HG03521 (cell line): ENCODE measurements around the gene RNF148.
"Not testable (repeated sequence)": the region's sequence is repeated elsewhere in the genome, so short reads cannot be mapped to it uniquely, and the experiment has no call there.

Experiments
- ATAC-seq: cut with Tn5 transposase; IDR thresholded peaks from one replicate; pipeline ENCODE4 v1.9.1; 2021; ENCODE audit warnings: mild to moderate bottlenecking, moderate library complexity; ENCODE audit not compliant: unreplicated experiment

The RNF148 gene

DNA sequence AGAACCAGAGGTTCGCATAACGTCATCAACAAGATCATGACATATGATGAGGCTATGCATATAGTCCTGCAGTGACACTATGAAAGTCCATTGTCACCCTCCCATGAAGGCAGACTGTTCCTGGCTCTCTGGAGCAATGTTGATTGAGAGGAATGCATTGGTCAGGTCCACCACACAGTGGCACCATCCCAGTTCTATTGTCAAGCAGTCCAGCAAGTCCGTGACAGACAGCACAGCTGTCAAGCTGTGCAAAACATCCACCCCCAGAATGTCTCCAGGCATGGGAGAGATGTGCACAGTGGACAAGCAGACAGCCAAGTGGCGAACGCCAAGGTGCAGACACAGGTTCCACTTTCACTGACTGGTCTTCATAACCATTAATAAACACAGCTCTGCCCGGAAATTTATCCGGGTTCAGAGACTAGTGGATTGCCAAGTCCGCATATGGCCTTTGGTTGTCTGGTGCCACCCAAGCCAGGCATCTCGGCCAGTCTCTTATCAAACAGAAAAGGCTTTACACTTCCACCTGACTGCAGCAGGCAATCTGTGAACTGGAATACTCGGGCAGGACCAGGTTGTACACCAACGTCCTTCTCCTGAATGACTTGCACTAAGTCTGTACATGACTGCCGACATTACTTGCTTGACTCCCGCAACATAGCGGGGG, 11.0 kb downstream of the RNF148 start:
- no peak for ATAC-seq

DNA sequence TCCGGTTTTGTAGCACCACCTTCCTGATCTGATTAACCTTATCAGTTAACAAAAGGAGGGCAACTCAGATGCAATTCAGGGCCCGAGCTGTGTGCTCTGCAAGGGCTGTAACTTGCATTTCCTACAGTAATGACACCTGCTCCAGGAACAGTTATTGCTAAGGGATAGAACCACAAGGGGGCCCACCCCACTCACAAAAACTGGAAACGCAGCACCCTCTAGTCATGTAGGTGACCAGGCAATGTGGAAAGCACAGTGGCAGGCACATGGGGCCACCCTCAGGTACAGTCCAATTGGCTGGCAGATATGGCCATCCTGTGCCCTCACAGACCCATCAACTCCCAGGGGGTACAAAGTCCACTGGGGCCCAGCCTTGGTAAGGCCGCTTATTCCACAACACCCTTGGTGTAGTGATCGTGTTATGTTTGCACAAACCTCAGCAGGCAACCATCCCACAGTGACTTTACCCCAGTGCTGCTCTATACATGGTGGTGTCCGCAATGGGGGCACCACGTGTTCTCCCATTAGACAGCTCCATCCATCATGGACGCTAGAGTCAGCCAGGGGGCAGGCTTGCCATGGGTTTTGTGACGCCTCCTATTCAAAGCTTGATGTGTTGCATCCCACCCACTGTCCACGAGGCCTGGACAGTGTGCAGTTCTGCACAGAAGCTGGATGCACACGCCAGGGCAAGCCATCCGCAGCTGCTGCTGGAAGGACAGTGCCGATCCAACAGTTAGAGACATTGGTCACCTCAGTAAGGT, 13.2 kb downstream of the RNF148 start:
- ATAC-seq = no peak

DNA sequence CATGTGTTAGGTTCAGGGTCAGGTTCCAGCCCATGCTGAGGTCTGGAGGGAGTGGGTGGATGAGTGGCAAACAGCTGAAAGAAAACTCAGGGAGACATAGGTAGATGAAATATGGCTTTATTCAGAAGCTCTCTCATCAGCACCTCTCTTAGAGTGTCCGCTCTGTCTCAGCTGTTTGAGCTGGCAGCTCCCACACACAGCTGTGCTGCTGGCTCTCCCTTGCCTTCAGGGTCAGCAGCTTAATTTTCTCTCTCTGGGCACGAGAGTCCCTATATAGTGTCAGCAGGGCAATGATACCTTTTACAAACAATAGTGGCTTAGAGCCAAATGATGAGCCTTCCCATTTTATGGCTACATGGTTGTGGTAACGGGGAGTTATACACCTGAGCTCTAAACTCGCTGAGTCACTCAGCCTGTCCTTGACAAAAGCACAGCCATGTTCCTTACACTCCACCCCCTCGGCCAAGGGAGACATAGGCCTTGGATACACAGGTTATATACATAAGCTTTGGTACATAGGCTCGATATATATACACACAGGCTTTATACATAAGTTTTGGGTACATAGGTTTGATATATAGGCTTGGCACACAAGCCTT, 14.2 kb downstream of the RNF148 start:
- ATAC-seq = no peak

DNA sequence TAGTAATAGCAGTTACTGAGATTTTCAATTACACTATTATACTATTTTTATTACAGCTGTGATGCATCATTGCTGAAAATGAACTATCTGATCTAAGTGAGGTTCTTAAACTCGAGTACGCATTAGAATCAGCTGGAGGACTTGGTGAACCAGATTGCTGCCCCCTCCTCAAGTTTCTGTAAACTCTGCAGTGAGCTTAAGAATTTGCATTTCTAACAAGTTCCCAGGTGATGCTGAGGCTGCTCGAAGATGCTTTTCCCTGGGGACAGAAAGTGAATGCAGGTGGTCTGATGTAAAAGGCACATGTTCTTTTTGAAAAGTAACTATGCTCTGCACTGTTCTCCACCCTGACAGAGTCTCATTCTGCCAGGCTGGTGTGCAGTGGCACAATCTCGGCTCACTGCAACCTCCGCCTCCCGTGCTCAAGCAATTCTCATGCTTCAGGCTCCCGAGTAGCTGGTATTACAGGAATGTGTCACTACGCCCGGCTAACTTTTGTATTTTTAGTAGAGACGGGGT, 16.3 kb downstream of the RNF148 start:
- no peak for ATAC-seq

DNA sequence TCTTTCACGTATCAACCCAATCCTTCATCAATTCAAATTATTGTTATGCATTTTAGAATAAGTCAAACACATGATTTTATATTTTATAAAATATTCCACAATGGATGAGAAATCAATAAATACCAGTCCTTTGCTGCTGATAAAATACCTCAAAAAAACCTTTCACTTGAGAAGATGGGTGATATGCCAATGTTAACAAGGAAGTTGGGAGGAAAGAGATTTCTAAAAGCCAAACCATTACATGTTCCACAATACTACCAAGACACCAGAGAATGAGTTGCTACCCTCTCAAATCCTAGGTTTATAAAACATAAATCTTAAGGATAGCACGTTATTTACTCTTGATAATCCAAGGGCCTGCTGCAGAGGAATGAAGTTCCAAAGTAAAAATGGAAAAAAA, 18.2 kb downstream of the RNF148 start:
- no peak for ATAC-seq

DNA sequence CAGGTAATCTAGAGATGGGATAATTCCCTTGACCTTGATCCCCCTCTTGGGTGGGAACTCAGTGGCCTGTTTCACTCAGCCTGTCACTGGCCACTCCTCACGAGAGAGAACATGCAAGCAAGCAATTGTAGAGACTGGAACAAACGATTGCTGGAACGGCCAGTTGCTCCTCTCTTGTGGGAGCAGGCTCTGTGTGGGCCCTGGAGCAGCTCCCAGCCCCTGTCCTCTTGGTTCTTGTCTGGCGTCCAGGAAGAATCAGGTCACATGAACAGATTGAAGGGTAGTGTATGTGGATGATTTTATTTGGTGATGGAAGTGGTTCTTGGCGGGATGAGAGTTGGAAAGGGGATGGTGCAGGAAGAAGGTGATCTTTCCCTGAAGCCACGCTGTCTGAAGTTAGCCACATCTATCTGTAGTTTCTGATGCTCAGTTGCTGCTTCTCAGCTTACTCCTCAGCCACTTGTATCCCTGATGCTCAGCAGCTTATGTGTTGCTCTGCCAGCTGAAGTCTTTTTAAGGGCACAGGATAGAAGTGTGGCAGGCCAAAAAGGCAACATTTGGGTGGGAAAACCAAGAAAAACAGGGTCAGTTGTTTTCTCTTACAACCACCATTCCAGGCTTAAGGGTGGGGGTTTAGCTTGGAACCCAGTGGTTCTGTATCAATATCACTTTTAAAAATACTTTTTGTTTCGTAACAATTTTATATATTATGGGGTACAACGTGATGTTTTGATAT, 19.7 kb downstream of the RNF148 start:
- no peak for ATAC-seq

DNA sequence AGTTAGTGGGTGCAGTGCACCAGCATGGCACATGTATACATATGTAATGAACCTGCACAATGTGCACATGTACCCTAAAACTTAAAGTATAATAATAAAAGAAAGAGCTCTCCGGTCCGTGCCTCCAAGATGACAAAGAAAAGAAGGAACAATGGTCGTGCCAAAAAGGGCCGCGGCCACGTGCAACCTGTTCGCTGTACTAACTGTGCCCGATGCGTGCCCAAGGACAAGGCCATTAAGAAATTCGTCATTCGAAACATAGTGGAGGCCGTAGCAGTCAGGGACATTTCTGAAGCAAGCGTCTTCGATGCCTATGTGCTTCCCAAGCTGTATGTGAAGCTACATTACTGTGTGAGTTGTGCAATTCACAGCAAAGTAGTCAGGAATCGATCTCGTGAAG, 21.5 kb downstream of the RNF148 start:
- ATAC-seq = not testable (repeated sequence)

DNA sequence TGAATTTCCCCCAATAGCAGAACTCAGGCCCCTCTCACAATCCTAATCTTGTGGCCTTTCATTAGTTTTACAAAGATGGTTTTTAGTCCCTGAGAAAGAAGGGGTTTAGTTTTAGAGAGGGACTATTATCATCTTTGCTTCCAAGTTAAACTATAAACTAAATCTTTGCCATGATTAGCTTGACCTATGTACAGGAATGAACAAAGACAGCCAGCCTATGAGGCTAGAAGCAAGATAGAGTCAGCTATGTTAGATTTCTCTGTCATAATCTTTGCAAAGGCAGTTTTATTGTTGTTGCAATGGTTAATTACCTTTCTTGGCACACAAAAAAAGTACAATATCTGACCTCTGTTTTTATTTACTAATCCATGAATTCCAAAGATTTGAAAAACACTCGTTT, 22.9 kb downstream of the RNF148 start:
- no peak for ATAC-seq

DNA sequence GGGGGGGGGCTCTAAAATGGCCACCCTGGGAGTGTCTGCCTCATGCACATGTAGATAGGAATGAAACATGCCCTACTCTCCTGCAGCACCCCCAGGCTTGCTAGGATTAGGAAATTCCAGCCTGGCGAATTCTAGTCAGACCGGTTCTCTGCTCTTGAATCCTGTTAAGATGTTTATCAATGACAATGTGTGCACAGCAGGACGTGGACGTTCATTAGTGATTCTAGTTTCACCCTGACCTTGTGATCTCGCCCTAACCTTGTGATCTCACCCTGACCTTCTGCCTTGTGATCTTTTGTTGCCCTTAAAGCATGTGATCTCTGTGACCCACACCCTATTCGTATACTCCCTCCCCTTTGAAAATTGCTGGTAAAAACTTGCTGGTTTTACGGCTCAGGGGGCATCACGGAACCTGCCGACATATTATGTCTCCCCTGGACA, 23.4 kb downstream of the RNF148 start:
- ATAC-seq = not testable (repeated sequence)

DNA sequence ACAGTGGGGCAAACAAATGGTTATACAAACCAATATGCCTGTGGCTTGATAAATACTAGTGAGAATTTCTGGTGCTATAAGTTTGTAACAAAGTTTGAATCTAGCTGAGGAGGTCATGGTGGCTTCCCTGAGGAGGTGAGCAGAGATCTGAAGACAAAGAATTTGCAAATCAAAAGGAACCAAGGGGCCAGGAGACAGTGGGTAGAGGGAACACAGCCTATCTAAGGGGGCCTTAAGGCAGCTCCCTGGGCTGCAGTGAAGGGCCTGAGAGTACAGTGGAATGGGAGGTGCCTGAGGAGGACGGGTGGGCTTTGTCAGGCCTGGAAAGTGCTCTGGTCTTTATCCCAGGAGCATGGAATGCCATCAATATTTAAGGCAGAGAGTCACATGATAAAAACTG, 25.6 kb downstream of the RNF148 start:
- ATAC-seq = no peak

DNA sequence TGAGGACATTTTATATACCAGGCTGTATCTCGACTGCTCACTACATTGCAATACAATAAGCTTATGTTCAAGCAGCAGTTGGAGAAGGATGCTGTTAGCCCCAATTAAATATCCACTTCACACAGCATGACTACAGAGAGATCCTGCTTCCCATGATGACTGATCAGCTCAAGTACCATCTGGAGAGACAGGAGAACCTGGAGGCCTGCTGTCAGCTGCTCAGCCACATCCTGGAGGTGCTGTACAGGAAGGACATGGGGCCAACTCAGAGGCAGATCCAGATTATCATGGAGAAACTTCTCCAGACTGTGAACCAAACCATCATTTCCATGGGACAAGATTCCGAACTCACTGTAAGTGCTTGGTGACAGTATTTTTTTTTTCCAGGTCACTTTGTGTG, 26.3 kb downstream of the RNF148 start:
- ATAC-seq = no peak

DNA sequence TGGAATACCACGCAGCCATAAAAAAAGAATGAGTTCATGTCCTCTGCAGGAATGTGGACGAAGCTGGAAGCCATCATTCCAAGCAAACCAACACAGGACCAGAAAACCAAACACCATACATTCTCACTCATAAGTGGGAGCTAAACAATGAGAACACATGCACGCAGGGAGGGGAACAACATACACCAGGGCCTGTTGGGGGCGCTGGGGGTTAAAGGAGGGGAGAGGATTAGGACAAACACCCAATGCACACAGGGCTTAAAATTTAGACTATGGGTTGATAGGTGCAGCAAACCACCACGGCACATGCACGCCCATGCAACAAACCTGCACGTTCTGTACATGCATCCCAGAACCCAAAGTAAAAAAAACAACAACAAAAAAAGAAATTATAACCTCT, 27.1 kb downstream of the RNF148 start:
- no peak for ATAC-seq

DNA sequence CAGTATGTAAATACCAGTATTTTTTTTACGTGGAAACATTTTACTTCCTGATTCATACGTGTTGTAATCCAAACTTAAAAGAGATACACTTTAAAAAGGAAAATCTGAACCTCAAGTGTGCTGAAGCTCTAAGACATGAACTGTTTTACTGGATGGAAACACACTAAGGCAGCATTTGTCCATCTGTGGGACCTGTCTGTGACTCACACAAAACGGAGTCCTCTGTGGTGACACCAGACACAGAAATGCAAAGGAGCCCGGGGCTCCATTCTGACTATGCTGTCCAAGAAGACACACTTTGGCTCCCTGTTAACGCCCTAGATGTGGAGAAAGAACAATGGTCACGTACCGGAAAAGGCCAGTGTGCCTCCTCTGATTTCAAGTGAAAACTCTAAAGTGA, 27.7 kb downstream of the RNF148 start:
- ATAC-seq = no peak

DNA sequence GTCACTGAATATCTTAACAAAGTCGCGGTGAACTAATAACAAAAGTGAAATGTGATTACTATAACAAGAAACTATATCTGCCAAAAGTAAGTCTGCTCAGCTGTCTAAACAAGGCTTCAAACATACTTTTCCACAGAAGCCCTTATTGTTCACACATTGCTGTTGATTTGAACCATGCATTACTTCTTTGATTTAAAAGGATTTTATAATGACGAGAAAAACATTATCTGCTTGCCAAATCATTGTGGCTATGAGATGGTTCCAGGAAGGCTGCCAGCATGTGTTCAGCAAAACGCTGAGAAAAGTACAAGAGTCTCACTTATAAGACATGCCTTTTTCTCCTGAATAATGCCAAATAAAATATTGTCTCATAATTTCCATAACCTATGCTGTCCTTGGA, 28.2 kb downstream of the RNF148 start:
- ATAC-seq = no peak

DNA sequence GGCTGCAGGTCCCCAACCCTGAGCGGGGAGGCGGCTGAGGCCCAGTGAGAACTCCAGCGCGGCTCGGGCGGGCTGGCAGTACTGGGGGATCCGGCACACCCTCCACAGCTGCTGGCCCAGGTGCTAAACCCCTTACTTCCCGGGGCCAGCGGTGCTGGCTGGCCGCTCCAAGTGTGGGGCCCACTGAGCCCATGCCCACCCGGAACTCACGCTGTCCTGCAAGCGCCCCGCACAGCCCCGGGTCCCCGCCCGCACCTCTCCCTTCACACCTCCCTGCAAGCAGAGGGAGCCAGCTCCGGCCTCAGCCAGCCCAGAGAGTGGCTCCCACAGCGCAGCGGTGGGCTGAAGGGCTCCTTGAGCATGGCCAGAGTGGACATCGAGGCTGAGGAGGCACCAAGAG, 28.8 kb downstream of the RNF148 start:
- no peak for ATAC-seq

DNA sequence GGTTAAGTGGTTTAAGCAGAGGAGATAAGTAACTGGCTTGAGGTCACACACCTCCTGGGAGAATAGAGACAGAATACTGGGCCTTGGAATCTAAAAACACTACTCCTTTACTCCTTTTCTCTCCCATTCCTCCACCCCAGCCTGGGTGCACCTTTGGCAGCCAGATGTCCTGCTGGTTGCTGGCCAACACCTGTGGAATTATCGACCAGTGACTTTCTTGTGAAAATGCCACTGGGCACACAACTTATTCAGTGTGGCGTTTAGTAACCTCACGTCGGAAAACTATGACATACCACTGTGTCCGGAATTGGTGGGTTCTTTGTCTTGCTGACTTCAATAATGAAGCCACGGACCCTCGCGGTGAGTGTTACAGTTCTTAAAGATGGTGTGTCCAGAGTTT, 30.2 kb downstream of the RNF148 start:
- no peak for ATAC-seq

DNA sequence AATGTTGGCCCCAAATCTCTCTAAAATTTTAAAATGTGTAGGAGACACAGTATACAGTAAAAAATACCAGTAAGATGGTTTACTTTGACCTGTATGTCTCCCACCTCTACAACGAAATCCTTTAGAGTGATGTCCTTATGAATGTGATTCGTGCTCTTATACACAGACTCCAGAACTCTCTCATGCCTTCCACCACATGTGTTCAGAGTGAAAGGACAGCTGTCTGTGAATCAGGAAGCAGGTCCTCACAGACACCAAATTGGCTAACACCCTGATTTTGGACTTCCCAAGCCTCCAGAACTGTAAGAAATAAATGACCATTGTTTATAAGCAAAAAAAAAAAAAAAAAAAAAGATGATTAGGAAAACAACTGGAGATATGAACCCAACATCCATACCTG, 39.0 kb downstream of the RNF148 start:
- no peak for ATAC-seq

DNA sequence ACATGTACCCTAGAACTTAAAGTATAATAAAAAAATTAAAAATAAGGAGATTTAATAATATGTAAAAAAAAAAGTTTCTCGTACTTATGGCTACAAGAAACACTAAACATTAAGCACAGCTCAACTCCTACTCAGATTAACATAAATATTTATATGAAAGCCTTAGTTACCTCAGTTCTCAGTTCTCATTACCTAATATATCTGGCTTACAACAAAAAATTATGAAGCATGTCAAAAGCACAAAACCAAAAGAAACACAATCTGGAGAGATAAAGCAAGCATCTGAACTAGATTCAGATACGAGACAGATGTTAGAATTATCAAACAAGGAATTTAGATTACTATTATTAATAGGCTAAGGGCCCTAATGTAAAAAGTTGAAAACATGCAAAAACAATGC, 43.9 kb downstream of the RNF148 start:
- no peak for ATAC-seq

DNA sequence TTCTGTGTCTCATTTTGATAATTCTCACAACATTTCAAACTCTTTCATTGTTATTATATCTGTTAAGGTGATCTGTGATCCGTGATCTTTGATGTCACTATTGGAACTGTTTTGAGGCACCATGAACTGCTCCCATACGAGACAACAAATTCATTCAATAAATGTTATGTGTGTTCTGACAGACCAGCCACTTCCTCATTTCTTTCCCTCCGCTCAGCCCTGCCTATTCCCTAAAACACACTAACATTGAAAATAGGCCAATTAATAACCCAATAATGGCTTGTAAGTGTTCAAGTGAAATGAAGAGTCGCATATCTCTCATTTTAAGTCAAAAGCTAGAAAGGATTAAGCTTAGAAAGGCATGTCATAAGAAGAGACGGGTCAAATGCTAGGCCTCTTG, 49.0 kb downstream of the RNF148 start:
- no peak for ATAC-seq

DNA sequence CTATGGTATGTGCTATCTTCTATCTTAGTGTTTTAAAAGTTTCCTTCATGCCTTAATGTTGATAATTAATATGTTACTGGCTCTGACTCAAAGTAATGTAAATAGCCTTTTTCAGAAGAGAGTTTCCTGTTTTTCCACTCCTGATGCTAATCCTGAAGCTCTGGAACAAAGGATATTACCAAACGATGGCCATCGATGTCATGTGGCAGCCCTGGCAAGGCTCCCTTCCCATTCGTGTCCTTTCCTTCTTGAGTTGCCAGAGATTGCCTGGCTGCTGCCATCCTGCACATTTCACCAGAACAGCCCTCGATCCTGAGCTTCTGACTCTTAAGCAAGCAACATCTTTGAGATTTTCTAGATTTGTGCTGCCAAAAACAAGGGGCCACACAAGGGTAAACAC, 49.8 kb downstream of the RNF148 start:
- ATAC-seq = no peak
